GM12878 (cell line): ENCODE measurements around the gene CCP110. TPM values are rescaled to one million over a fixed set of nuclear protein-coding genes. Genes with fewer than 3 reads are reported as not detected.
A peak's percentile ranks its signal among the peaks of the same experiment; 100 is the strongest.

ENCODE experiments used
- ATAC-seq: fragments of 200-7000 bp; cut with Tn5 transposase; 3 replicates; pipeline ENCODE4 v1.9.1; 2020; ENCODE audit warnings: mild to moderate bottlenecking, moderate library complexity
- BruUV-seq: library from RNA; stranded (reverse); fragments of 400-500 nt; replicated peaks from 2 replicates; lab custom pipeline; 2021; lab: Mats Ljungman, UMichigan
- CTCF ChIA-PET: fragments of 300-600 bp; sonication (Branson Sonifier 250); formaldehyde crosslinking; extraction: SDS; loops from one replicate; lab custom pipeline; 2021; ENCODE audit warnings: inconsistent platforms; lab: Yijun Ruan, JAX
- POLR2A ChIA-PET: fragments of 350-600 bp; formaldehyde crosslinking; extraction: SDS; loops from one replicate; lab custom pipeline; 2021; ENCODE audit warnings: inconsistent platforms; lab: Charles Lee
- RAD21 ChIA-PET: fragments of 300-600 bp; sonication (Branson Sonifier 250); formaldehyde crosslinking; loops from one replicate; lab custom pipeline; 2023; ENCODE audit warnings: antibody characterized with exemption; ENCODE audit not compliant: unreplicated experiment; lab: Charles Lee
- SMC1A ChIA-PET: fragments of 300-600 bp; sonication (Branson Sonifier 250); formaldehyde crosslinking; loops from one replicate; lab custom pipeline; 2023; ENCODE audit not compliant: unreplicated experiment, uncharacterized antibody; lab: Charles Lee
- DNase-seq: peaks from one replicate; pipeline ENCODE4 v3.0.0-alpha.2; 2011; ENCODE audit warnings: low read depth, low spot score
- FAIRE-seq: peaks from 3 replicates; lab custom pipeline; 2011; peaks lifted over from hg19 to GRCh38; lab: Jason Lieb, UNC
- H2AFZ ChIP-seq: 2 replicates; pipeline ENCODE4 v1.6.0; 2011; ENCODE audit warnings: low read depth, low read length, control low read depth; ENCODE audit not compliant: control insufficient read depth
- H3K27ac ChIP-seq: 2 replicates; pipeline ENCODE4 v1.5.1; 2011; ENCODE audit warnings: control low read depth; ENCODE audit not compliant: control insufficient read depth, insufficient read depth
- H3K27me3 ChIP-seq, 2 experiments: replicated peaks in 1 of 2; 2 replicates each; pipeline versions ENCODE4 v1.6.0 to v1.6.1; 2011; ENCODE audit warnings: low read length in 1 of 2; ENCODE audit not compliant: control insufficient read depth in 2 of 2, insufficient read depth in 2 of 2
- H3K36me3 ChIP-seq, 2 experiments: 2 replicates each; pipeline ENCODE4 v1.5.1; 2011; ENCODE audit warnings: low read length in 1 of 2; ENCODE audit not compliant: control insufficient read depth in 2 of 2, insufficient read depth in 2 of 2
- H3K4me1 ChIP-seq: 2 replicates; pipeline ENCODE4 v1.6.1; 2011; ENCODE audit warnings: mild to moderate bottlenecking, low read length, moderate library complexity, mixed read lengths; ENCODE audit not compliant: control insufficient read depth, insufficient read depth
- H3K4me2 ChIP-seq: 2 replicates; pipeline ENCODE4 v1.6.0; 2011; ENCODE audit warnings: control low read depth; ENCODE audit not compliant: control insufficient read depth, insufficient read depth
- H3K4me3 ChIP-seq: fragments of 200-600 bp; sonication (generic); 2 replicates; pipeline ENCODE4 v1.5.1; 2016
- H3K79me2 ChIP-seq: 2 replicates; pipeline ENCODE4 v1.6.0; 2011; ENCODE audit warnings: low read length; ENCODE audit not compliant: control insufficient read depth, insufficient read depth
- H3K9ac ChIP-seq: 2 replicates; pipeline ENCODE4 v1.8.0; 2011; ENCODE audit warnings: low read length, control low read depth, mixed read lengths; ENCODE audit not compliant: control insufficient read depth, insufficient read depth
- H3K9me3 ChIP-seq: replicated peaks from 3 replicates; pipeline ENCODE4 v1.5.1; 2011; ENCODE audit warnings: mild to moderate bottlenecking, low read length; ENCODE audit not compliant: control insufficient read depth, insufficient read depth
- H4K20me1 ChIP-seq: 2 replicates; pipeline ENCODE4 v1.6.0; 2011; ENCODE audit not compliant: control insufficient read depth, insufficient read depth
- ATF7 ChIP-seq: fragments of 450-650 bp; IDR thresholded peaks from 2 replicates; pipeline ENCODE4 v1.6.1; 2016; ENCODE audit warnings: low read depth, mild to moderate bottlenecking
- BACH1 ChIP-seq: fragments of 450-650 bp; IDR thresholded peaks from 2 replicates; pipeline ENCODE4 v1.6.1; 2017; ENCODE audit warnings: mild to moderate bottlenecking, borderline replicate concordance
- BCL11A ChIP-seq: IDR thresholded peaks from 2 replicates; pipeline ENCODE4 v1.6.1; 2011; ENCODE audit warnings: low read depth, low read length
- CBX3 ChIP-seq: fragments of 200-600 bp; sonication (generic); IDR thresholded peaks from 2 replicates; pipeline ENCODE4 v1.6.1; 2016; ENCODE audit warnings: low read depth, borderline replicate concordance
- EP300 ChIP-seq, 2 experiments: fragments of 150-350 bp in 1 of 2; IDR thresholded peaks; 2 replicates each; pipeline ENCODE4 v1.6.1; 2011 to 2012; ENCODE audit warnings: low read depth in 2 of 2, low read length in 2 of 2, borderline replicate concordance in 1 of 2, improper control_type of control experiment in 1 of 2, inconsistent platforms in 1 of 2; ENCODE audit not compliant: control insufficient read depth in 1 of 2
- HDAC6 ChIP-seq: fragments of 200-600 bp; sonication (generic); IDR thresholded peaks from one replicate; pipeline ENCODE4 v1.8.0; 2017; ENCODE audit warnings: antibody characterized with exemption; ENCODE audit not compliant: unreplicated experiment
- NBN ChIP-seq: fragments of 450-650 bp; IDR thresholded peaks from 2 replicates; pipeline ENCODE4 v1.6.1; 2016
- NFYB ChIP-seq: IDR thresholded peaks from 2 replicates; pipeline ENCODE4 v1.6.1; 2011; ENCODE audit warnings: low read depth, mild to moderate bottlenecking, low read length, improper control_type of control experiment, moderate library complexity; ENCODE audit not compliant: insufficient read depth
- RFX5 ChIP-seq: IDR thresholded peaks from 2 replicates; pipeline ENCODE4 v1.6.1; 2011; ENCODE audit warnings: low read depth, low read length, improper control_type of control experiment
- RUNX3 ChIP-seq: IDR thresholded peaks from 2 replicates; pipeline ENCODE4 v1.6.1; 2012; ENCODE audit warnings: low read length, inconsistent platforms
- SMARCA5 ChIP-seq: fragments of 450-650 bp; IDR thresholded peaks from 2 replicates; pipeline ENCODE4 v1.6.1; 2017; ENCODE audit warnings: mild to moderate bottlenecking
- STAT1 ChIP-seq: fragments of 450-650 bp; conservative IDR thresholded peaks from 2 replicates; pipeline ENCODE4 v1.6.1; 2014; ENCODE audit warnings: antibody characterized with exemption, mild to moderate bottlenecking
- STAT3 ChIP-seq: IDR thresholded peaks from 2 replicates; pipeline ENCODE4 v1.6.1; 2011; ENCODE audit warnings: low read depth, low read length, improper control_type of control experiment
- YY1 ChIP-seq: IDR thresholded peaks from 2 replicates; pipeline ENCODE4 v1.6.1; 2011; ENCODE audit warnings: low read depth, mild to moderate bottlenecking, low read length
- ZNF217 ChIP-seq: fragments of 450-650 bp; IDR thresholded peaks from 2 replicates; pipeline ENCODE4 v1.6.1; 2017; ENCODE audit warnings: antibody characterized with exemption, mild to moderate bottlenecking
- WGBS: methylation state at CpG from one replicate; pipeline ENCODE4 v1.1.6; 2016; ENCODE audit warnings: low lambda C conversion rate; ENCODE audit not compliant: insufficient replicate concordance, insufficient coverage; ENCODE audit errors: missing lambda C conversion rate; 5-methylcytosine and 5-hydroxymethylcytosine counted together
- in situ Hi-C: fragments of 300-500 bp; cut with MboI; formaldehyde crosslinking; loops from 9 replicates; pipeline ENCODE4 v1.14.3; 2018; ENCODE audit warnings: mixed read lengths
- intact Hi-C: fragments of 100-400 bp; cut with micrococcal nuclease; formaldehyde crosslinking; loops from one replicate; pipeline ENCODE4 v1.14.2; 2022; ENCODE audit not compliant: unreplicated experiment
- polyA plus RNA-seq, 11 experiments: library from polyadenylated mRNA; depleted of rRNA in 4 of 11; unstranded in 6 of 11; stranded (reverse) in 5 of 11; fragments of >200 nt; fragmentation: Nextera tagmentation in 4 of 11; fragmentation: Illumina TruSeq in 1 of 11; extraction: Ambion mirVana in 4 of 11; extraction: Trizol in 1 of 11; gene quantifications; 1 replicate in 1 of 11; 2 replicates in 10 of 11; pipeline versions ENCODE4 v1.2.1 to v1.2.3, GENCODE V29; 2011 to 2016; ENCODE audit warnings: inconsistent platforms in 2 of 11, missing spikeins in 2 of 11, low read depth in 1 of 11
- total RNA-seq, 4 experiments: library from RNA; depleted of rRNA in 3 of 4; stranded (reverse); fragments of >200 nt in 3 of 4; fragmentation: Illumina TruSeq in 1 of 4; extraction: Trizol in 1 of 4; gene quantifications; 2 replicates each; pipeline versions ENCODE4 v1.2.1 to v1.2.3, GENCODE V29; 2013 to 2021
- TF ChIP-seq, protein P1 (sequence below): fragments of 450-650 bp; IDR thresholded peaks from 2 replicates; pipeline ENCODE4 v1.6.1; 2017; ENCODE audit warnings: mild to moderate bottlenecking, low read depth, inconsistent platforms; ENCODE audit not compliant: poor library complexity, severe bottlenecking
- TF ChIP-seq, protein P2 (sequence below), 3 experiments: IDR thresholded peaks in 2 of 3; conservative IDR thresholded peaks in 1 of 3; 2 replicates each; pipeline ENCODE4 v1.5.1; 2011; ENCODE audit warnings: low read depth in 3 of 3, low read length in 3 of 3, mild to moderate bottlenecking in 3 of 3, control low read depth in 2 of 3, moderate library complexity in 2 of 3, inconsistent platforms in 1 of 3, mixed read lengths in 1 of 3; ENCODE audit not compliant: control insufficient read depth in 2 of 3, insufficient read depth in 1 of 3; ENCODE audit errors: extremely low read depth in 1 of 3

The CCP110 gene
- total and polyA plus RNA-seq, 10 of the 15 experiments (the other 5 are each of a cell fraction or from before 2014, with no cell fraction given): 6.4 to 38.1 (median 26.7) TPM

DNA sequence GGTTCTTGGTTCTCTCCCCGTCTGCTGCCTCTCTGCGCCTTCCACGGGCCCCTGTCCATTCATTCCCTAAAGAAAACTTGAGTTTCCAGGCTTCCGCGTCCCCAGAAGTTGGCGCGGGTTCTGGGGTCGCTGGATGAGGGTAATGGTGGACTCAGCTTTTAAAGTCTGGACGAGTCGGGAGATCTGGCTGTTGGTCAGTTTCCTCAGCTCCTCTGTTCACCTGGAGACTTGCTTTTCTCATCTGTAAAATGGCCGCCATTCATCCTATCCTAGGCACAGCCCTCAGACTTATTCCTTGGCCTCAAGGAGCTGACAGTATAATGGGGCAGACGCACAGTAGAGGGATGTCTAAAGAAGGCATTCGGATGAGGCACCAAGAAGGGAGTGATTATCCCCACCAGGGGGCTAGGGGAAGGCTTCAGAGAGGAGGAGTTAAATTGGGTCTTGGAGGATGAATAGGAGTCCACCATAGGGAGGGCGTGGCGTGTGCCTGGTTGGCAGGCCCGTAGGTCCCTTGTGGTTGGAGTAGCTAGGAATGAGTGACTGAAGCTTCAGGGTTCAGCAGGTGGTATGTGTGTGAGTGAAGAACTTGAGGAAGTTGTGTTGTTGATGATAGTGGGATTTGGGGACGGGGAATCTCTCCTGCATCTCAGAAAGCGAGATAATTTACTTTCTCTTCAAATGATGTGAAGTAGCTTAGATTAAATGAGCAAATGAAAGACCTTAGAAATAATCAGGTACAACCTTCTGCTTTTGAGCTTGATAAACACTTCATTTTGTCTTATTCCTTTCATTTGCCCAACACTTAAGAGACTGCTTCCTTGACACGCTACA is 32.4 kb downstream of the CCP110 start (continued):
- peak; percentile 57; the same call in 1 of the 2 replicates for TF ChIP-seq YY1
- 0 out of 4 replicates have a peak, but pooled peaks of 1 of the 2 experiments have one; percentile 9 for TF ChIP-seq EP300 (IDR thresholded peaks at IDR 0.05; ENCODE audit: borderline replicate concordance in 1 of 2, control insufficient read depth in 1 of 2, low read depth in 2 of 2, low read length in 2 of 2)
- TF ChIP-seq BCL11A: no peak
- 0 out of 2 replicates have a peak, but pooled peaks have one; percentile 84 for TF ChIP-seq SMARCA5
- no peak for TF ChIP-seq BACH1
- no peak for TF ChIP-seq CBX3
- TF ChIP-seq NBN: 0 out of 2 replicates have a peak, but pooled peaks have one; percentile 14
- 0 out of 2 replicates have a peak, but pooled peaks have one; percentile 13 for TF ChIP-seq RUNX3
- no peak for TF ChIP-seq RFX5
- TF ChIP-seq ZNF217: peak; percentile 71
- no peak for TF ChIP-seq NFYB

DNA sequence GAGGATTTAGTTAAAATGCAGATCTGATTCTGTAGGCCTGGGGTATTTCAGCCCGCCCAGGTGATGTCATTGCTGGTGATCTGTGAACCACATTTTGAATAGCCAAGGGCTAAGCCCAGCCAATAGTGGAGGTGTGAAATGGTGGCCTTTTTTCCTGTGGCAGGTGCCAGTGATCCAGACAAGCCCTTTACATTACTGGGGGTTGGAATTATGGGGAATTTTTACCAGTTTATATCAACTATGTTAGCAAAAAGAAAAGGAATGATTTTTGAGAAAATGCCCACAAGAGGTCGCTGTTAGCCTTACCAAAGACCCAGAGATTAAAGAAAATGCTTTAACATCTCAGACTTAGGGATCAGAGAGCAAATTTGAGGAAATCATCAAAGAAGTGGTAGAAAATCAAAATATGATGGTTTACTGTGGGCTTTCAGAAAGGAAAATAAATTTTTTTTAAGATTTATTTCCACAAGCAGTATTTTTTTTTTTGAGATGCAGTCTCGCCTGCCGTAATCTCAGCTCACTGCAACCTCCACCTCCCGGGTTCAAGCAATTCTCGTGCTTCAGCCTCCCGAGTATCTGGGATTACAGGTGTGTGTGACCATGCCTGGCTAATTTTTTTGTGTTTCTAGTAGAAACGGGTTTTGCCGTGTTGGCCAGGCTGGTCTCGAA is 35.6 kb downstream of the CCP110 start:
- H2AFZ ChIP-seq: no peak overlapping the region
- H3K27ac ChIP-seq: no peak overlapping the region
- intact Hi-C loops (loop anchor here (2.0 kb wide), 1 partner anchor 327 kb away; no protein-coding TSS in a partner anchor), in situ Hi-C loops (loop anchor here (5.0 kb wide), 1 partner anchor 328 kb away; no protein-coding TSS in a partner anchor)
- H3K4me2 ChIP-seq: no peak overlapping the region
- no peak for FAIRE-seq
- no peaks in the 10 kb centered on the region for H3K27me3 ChIP-seq
- no peak for DNase-seq
- RAD21 ChIA-PET: interaction anchor here (0.6 kb wide), 1 partner anchor 325 kb away, joined by 3 read pairs; no protein-coding TSS in a partner anchor
- no TSS peak for BruUV-seq
- peaks cover 5% of the 10 kb centered on the region for H3K79me2 ChIP-seq
- CTCF ChIA-PET: interaction anchor here (0.7 to 6.6 kb wide), 7 partner anchors 8 to 332 kb away, joined by 3 to 51 read pairs (median 4); no protein-coding TSS in a partner anchor
- H3K4me1 ChIP-seq: peaks cover 3% of the 10 kb centered on the region
- SMC1A ChIA-PET: interaction anchor here (0.8 to 1.8 kb wide), 2 partner anchors 159 to 327 kb away, joined by 3 to 10 read pairs; no protein-coding TSS in a partner anchor
- H3K36me3 ChIP-seq: no peaks in the 10 kb centered on the region
- no peak for ATAC-seq
- no peaks in the 10 kb centered on the region for H4K20me1 ChIP-seq
- POLR2A ChIA-PET: no interaction called here
- H3K4me3 ChIP-seq: no peak overlapping the region
- no peak overlapping the region for H3K9ac ChIP-seq
- H3K9me3 ChIP-seq: no peaks in the 10 kb centered on the region
- WGBS: 73% methylated on average over 10 of the region's 10 CpGs
- TF ChIP-seq, protein P1, sequence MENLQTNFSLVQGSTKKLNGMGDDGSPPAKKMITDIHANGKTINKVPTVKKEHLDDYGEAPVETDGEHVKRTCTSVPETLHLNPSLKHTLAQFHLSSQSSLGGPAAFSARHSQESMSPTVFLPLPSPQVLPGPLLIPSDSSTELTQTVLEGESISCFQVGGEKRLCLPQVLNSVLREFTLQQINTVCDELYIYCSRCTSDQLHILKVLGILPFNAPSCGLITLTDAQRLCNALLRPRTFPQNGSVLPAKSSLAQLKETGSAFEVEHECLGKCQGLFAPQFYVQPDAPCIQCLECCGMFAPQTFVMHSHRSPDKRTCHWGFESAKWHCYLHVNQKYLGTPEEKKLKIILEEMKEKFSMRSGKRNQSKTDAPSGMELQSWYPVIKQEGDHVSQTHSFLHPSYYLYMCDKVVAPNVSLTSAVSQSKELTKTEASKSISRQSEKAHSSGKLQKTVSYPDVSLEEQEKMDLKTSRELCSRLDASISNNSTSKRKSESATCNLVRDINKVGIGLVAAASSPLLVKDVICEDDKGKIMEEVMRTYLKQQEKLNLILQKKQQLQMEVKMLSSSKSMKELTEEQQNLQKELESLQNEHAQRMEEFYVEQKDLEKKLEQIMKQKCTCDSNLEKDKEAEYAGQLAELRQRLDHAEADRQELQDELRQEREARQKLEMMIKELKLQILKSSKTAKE: peak; percentile 33
- TF ChIP-seq STAT3 (no peak), EP300 (IDR thresholded peaks at IDR 0.05; ENCODE audit: borderline replicate concordance in 1 of 2, control insufficient read depth in 1 of 2, low read depth in 2 of 2, low read length in 2 of 2) (no peak), HDAC6 (no peak), ATF7 (peak; percentile 63), STAT1 (no peak)
- TF ChIP-seq, protein P2, sequence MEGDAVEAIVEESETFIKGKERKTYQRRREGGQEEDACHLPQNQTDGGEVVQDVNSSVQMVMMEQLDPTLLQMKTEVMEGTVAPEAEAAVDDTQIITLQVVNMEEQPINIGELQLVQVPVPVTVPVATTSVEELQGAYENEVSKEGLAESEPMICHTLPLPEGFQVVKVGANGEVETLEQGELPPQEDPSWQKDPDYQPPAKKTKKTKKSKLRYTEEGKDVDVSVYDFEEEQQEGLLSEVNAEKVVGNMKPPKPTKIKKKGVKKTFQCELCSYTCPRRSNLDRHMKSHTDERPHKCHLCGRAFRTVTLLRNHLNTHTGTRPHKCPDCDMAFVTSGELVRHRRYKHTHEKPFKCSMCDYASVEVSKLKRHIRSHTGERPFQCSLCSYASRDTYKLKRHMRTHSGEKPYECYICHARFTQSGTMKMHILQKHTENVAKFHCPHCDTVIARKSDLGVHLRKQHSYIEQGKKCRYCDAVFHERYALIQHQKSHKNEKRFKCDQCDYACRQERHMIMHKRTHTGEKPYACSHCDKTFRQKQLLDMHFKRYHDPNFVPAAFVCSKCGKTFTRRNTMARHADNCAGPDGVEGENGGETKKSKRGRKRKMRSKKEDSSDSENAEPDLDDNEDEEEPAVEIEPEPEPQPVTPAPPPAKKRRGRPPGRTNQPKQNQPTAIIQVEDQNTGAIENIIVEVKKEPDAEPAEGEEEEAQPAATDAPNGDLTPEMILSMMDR (IDR thresholded peaks at IDR 0.05 in 2 of 3, conservative IDR thresholded peaks at IDR 0.05 in 1 of 3; ENCODE audit: control insufficient read depth in 2 of 3, extremely low read depth in 1 of 3, insufficient read depth in 1 of 3, low read depth in 3 of 3, low read length in 3 of 3): peak; percentile 37 to 61 (median 54); a peak in 5 of 6 replicates
